Activated effector memory CD4-positive, alpha-beta T cell treated with Interleukin-2 at 50 U/mL for 16 hours (primary cell): ENCODE measurements around the gene MXI1.
"Not testable (repeated sequence)": the region's sequence is repeated elsewhere in the genome, so short reads cannot be mapped to it uniquely, and the experiment has no call there.

ENCODE experiments used
- DNase-seq: peaks from one replicate; pipeline ENCODE4 v3.0.0-alpha.2; 2020

MXI1 gene

DNA sequence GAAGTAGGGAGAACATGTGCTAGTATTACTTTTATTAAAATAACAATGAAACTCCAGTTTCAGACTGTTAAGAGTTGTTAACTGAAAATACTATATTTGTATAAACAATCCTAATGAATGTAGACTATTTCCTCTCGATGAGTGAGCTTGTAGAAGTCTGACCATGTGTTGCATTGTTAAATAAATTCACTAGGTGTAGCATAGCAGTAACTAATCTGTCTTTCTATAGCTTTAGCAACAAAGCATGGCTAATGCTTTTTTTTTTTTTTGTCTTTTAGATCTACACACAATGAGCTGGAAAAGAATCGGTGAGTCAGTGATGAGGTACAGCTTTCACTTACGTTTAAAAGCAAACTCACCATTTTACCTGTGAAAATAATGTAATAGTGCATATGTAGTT, 37.1 kb downstream of the MXI1 start:
- DNase-seq: no peak

DNA sequence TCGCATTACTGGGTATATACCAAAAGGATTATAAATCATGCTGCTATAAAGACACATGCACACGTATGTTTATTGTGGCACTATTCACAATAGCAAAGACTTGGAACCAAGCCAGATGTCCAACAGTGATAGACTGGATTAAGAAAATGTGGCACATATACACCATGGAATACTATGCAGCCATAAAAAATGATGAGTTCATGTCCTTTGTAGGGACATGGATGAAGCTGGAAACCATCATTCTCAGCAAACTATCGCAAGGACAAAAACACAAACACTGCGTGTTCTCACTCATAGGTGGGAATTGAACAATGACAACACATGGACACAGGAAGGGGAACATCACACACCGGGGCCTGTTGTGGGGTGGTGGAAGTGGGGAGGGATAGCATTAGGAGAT, 40.4 kb downstream of the MXI1 start:
- not testable (repeated sequence) for DNase-seq

DNA sequence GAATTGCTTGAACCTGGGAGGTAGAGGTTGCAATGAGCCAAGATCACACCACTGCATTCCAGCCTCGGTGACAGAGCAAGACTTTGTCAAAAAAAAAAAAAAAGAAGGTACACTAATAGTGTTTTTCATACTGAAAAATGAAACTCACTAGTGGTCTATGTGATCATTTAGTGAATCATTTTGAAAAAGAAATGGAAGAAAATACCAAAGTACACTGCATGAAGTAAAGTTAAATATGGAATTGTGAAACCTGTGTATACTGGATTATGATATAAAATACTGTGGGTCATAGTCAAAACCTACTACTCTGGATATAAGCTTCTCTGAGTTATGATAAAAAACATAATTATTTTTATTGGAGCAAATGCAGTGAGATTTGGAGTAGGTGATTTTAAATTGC, 42.1 kb downstream of the MXI1 start:
- DNase-seq: not testable (repeated sequence)

DNA sequence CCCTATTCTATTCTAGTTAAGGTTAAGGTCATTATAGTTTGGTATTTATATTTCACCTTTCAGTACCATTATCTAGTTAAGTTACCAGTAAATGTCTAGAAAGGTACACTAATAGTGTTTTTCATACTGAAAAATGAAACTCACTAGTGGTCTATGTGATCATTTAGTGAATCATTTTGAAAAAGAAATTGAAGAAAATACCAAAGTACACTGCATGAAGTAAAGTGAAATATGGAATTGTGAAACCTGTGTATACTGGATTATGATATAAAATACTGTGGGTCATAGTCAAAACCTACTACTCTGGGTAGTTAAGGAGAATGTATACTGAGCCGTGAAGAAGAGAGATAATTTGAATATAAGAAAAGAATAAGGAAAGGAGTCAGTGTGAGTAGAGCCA, 44.0 kb downstream of the MXI1 start:
- DNase-seq: not testable (repeated sequence)

DNA sequence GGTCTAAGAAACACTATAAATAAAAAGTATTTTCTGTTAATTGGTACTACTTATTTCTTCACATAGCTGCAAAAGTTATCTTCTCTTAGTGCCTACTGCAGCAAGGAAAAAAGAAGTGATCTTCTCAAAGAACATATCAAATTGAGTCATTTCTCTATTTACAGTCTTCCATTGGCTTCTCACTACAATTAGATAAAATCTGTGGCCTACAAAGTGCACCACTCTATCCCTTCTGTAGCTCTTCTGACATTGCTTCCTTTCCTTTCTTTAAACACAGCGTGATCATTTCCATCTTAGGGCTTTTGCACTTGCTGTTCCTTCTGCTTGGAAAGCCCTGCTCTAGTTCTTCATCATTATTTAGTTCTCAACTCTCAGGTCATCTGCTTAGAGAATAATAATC, 44.7 kb downstream of the MXI1 start:
- DNase-seq: no peak

DNA sequence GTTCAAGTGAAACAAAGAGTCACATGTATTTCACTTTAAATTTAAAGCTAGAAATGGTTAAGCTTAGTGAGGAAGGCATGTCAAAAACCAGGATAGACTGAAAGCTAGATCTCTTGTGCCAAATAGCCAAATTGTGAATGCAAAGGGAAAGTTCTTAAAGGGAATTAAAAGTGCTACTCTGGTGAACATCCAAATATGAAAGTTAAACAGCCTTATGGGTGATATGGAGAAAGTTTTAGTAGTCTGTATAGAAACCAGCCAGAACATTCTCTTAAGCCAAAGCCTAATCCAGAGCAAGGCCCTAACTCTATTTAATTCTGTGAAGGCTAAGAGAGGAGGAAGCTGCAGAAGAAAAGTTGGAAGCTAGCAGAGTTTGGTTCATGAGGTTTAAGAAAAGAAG, 47.1 kb downstream of the MXI1 start:
- no peak for DNase-seq

DNA sequence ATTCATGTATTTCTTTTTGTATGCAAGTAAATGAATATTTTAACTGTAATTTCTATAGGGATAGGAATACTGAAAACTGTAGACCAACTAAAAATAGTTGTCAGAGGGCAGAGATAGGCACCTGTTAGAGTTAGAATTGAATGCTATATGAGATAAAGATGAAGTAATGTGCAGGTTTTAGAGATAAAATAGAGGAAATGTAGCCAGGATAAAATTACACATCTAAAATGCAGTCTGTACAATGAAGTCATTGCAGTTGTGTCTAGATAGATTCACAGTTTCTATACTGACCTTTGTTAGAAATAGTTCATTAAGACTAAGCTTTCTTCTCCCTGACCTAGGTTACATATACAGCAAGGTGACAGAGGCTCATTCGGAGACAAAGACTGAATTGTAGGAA, 51.1 kb downstream of the MXI1 start:
- no peak for DNase-seq

DNA sequence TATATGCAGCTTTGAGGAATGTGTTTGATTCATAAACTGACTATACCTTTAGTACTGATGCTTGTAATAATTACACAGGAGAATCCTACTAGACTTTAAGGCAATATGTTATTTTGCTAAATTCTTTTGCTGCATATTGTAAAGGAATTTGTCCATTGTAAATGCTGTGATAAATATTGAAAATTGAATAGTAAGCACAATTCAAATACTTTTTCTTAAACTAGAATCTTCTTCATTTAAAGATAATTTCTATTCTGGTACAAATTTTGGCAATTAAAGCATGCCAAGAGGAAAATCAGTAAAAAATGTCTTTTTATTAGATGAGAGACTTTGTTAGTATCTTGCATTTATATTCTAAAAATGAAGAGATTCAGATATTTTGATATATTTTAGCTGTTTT, 51.9 kb downstream of the MXI1 start:
- DNase-seq: no peak

DNA sequence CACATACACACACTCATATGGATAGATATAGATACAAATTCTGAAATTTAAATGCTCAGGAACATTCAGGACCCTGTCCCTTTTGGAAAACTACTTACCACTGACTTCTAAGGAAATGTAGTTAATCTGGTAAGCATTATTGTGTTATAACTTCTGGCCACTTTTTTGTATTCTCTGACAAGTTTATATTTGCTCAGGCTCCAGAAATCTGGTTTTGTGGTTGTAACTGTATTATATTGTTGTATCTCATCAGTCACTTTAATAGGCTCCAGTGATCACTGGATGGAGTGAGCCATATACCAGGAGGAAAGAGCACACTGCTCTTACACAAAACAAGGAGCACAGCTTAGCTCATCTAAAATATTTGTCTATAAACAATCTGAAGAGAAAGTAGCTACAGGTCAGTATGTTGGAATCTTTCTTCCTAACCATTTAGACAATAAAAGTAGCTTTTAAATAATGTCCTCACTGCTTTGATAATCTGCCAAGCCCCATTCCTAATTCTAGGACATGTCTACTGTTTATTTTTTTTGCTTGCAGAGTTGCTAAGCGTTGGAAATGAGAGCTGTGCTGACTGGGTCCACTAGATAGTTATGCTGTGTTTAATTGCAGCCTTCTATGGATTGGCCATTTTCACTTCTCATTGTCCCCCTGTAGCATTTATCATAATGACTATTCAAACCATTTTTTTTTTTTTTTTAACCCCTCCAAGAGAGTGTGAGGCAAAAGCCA, 53.5 kb downstream of the MXI1 start:
- no peak for DNase-seq

DNA sequence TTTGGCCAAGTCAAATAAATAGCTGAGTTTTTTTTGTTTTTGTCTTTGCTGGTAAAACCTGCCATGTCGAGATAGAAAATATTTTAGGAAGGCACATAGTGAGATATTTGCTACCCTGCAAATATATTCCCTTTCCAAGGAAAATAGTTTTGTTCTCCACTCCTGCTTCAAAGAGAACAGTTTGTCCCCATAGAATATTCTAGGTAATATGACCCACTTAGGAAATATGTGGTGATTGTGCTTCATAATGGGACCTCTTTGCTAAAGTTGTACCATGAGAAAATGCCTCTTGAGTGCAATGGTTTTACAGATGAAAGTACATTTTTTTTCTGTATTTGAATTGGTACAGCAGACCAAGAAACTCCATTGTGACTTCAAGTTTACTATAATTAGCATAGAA, 55.8 kb downstream of the MXI1 start:
- DNase-seq: no peak

DNA sequence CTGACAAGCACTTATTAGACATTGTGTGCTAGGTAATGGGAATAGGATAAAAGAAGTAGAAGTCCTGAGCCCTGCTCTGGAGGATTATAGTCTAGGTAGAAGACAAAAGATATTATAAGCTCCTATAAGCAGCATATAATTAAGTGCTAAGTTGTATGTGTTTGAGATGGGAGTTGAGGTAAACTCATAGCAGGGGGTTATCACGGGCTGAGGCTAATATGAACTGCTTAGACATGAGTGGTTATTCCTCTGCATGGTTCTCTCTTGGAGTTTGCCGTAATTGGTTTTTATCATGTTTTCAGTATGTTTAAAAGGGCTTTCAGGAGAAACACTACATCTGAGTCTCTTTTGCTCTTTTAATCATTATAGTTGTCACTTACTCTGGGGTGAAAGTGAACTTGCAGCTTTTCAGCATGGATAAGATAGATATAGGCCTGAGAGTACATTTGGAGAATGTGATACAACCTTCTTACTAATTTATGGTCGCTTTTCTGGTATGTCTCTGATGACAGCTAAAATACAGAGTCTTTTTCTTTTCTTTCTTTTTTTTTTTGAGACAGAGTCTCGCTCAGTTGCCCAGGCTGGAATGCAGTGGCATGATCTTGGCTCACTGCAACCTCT, 58.3 kb downstream of the MXI1 start:
- no peak for DNase-seq

DNA sequence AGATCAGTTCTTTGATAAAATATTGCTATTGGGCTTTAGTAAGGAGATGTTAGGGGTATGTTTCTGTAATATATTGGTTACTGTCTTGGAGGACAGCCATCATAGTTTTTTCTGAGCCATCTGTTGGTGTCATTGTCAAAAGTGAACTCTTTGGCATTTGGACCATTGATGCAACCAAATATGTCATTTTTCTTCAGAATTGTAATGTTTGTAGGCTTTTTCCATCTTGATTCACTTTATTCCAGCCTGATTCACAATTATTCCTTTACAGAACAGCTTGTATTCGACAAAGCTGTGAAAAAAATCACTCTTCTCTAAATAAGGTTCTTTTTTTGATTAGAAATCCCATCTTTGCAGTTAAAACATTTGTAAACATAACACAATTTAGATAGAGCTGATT, 59.9 kb downstream of the MXI1 start:
- no peak for DNase-seq

DNA sequence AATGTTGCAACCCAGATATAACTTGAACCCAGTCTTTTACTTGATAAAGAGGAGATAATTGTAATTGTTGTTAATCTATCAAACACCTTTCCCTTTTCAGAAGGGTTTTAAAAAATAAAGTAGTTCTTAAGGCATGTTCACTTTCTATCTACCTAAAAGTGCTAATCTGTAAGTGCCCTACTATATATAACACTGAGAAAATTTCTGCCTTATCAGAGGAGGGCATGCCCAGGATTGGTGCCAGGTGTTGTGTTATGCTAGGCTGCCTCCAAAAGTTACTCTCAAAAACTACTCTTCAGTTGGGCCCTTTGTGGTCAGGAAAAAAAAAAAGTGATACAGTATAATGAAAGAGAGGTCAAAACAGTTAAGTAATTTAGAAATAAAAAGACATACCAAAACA, 61.0 kb downstream of the MXI1 start:
- DNase-seq: no peak

DNA sequence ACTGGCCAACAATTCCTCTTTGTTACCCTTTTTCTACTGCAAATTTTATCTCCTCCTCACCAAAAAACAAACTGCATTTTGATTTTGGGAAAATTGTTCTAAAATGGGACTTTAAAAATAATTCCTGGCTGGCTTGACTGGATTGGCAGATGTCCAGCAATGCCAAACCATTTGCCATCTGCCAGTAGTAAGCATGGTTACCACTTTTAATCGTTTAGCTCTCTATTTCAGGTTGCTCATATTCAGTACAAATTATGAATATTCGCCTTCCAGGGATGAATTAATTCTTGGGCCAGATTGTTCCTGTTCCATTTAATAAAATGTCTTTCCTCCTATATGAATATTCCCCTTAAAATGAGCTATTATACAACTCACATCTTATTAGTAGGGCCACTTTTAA, 61.6 kb downstream of the MXI1 start:
- DNase-seq: no peak

DNA sequence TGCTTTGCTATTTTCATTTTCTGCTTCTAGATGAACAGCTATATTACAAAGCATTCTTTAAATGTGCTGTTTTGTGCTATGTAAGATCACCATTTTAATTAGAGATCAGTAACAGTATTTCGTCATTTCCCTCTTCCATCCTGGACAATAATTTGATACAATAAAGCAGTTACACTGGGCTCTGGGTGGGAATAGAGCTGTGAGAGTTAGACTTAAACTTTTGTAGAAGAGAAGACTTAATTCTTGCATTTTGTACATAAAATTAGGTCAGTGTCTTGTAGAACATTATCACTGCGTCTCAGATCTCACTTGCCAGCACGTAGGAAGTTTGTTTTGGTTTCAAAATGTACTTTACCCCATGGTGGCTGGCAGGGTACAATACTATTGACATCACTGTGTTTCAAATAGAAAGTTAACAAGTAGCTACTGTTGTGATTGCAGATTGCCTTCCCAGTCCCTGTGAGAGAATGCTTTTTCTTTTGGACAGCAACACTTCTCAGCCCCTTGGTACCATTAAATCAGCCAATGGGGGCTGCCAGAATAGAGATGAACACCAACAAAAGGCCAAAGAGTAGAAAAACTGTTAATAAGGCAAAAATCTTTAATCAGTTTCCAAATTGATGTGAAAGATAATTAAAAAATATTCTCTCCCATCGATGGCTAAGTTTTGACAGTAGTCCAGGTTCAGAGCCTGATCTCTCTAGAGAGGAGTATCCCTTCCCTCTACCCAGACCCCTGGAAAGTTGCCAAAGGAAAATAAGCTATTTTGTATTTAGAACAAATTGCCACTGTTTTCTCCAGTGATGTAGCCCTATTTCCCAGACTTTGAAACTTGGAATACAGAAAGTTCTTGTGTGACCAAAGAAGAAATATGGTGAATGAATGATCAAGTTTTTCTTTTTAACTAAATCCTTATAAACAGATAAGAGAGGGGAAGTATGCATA, 62.2 kb downstream of the MXI1 start:
- no peak for DNase-seq

DNA sequence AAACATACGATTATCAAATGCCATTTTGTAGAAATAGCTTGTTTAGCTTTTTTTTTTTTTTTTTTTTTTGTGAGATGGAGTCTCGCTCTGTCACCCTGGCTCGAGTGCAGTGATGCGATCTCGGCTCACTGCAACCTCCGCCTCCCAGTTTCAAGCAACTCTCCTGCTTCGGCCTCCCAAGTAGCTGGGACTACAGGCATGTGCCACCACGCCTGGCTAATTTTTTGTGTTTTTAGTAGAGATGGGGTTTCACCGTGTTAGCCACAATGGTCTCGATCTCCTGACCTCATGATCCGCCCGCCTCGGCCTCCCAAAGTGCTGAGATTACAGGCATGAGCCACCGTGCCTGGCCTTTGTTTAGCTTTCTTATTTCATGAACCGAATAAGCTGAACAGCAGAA, 65.6 kb downstream of the MXI1 start:
- DNase-seq: not testable (repeated sequence)

DNA sequence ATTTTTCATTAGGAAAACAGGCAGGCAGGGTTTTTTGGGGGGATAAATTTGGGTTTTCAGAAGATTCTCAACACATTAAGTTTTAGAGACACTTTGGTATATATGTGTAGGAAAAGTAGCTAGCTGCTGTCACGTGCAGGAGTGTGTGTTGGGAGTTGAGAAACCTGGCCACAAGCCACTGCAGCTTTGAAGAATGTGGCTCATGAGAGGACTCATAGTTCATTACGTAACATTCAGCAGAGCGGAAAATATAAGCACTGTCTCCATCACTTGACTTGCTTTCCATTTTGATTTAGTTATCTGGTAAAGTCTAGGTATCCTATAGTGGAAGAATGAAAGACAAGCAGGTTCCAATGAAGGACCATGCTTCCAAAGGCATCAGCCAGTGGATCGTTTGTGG, 66.1 kb downstream of the MXI1 start:
- no peak for DNase-seq

DNA sequence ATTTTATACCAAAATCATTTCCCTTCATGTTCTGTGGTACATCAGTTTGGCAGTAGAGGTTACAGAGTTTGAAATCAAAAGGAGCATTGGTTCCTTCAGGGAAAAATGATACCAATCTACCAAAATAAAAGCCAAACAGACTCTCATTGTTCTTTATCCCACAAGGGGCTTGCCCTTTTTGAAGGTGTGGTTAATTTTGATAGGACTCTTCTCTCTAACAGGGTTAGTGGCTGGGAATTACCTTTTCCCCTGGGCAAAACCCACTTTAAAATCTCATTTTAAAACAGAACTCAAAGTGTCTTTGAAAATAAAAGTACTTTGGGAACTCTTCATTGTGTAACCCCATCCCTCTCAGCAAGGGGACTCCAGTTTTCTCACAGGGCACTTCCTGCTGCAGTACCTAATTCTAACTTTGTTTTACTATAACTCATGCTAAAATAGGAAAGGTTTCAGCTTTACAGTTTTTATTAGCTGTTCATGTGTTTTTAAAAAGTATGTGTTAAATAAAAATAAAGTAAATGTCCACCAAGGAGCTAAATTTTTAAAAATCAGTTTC, 66.7 kb downstream of the MXI1 start:
- no peak for DNase-seq

DNA sequence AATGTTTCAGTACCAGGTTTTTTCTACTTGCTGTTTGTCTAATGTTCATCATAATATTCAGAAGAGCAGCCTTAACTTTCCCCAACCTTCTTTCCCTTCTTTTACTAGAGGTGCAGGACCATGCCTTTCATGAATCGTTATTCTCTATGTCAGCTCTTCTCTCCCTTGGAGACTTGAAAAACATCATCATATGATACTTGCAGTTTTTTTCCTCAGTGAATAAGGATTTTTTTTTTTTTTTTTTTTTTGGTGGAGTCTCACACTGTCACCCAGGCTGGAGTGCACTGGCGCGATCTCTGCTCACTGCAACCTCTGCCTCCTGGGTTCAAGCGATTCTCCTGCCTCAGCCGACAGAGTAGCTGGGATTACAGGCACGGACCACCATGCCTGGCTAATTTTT, 67.2 kb downstream of the MXI1 start:
- DNase-seq: no peak

DNA sequence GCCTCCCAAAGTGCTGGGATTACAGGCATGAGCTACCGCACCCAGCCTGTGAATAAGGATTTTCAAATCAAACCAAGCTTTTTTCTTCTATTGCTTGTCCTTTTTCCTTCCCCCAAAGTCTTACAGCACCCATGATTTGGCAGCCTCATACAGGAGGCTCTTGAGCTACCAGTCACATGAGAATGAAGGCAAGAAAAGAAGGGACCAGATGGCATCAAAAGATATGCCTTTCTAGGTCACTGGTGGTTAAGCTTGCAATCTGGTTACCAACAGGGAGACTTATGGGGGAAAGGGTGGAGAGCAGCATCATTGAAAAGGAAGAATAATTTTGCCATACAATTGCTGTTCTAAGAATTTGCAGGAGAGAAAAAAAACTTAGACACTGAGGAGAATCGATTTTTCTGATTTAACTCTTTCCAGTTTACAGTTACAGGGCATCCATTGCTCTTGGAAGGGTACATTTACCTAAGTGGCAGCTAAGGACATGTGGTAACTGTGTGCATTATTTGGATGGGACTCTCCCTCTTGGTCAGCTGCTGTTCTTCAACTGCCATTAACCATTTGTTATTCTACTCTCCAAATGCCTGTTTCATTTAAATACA, 67.8 kb downstream of the MXI1 start:
- no peak for DNase-seq

DNA sequence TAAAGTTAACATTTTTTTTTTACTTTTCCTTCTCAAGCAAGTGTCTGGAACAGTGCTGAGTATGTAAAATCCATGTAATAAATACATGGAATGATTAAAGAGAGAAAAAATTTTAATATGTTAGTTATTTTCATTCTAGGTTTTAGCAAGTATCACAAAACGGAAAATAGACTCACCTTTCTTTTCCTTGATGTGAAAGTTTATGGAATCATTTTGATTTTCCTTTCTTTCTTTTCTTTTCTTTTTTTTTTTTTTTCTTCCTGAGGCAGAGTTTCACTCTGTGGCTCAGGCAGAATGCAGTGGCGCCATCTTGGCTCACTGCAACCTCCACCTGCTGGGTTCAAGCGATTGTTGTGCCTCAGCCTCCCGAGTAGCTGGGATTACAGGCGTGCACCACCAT, 69.2 kb downstream of the MXI1 start:
- DNase-seq: no peak

DNA sequence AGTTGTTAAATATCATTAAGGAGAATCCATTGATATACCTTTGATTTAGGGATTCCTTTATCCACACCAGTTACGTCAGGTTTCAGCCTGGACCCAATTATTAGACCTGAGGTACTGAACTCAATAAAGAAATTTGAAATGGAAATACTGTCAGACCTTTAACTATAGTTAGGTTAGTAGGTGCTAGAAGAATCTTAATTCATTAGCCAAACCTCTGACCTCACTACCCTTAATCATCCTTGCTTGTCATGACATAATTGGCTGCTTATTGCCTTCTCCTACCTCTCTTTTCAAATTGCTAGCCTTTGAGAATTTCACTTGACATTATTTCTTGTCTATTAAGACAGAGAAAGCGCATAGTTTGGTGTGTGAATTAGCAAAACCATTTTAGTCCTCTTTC, 70.2 kb downstream of the MXI1 start:
- no peak for DNase-seq
